Inferior parietal cortex (tissue), 1 donor: ENCODE data around the gene GHDC.
"Not testable (repeated sequence)": the region's sequence is repeated elsewhere in the genome, so short reads cannot be mapped to it uniquely, and the experiment has no call there.

ENCODE experiments used
- DNase-seq: peaks from one replicate; pipeline ENCODE4 v3.0.0-alpha.2; 2016; ENCODE audit errors: extremely low spot score

GHDC gene, protein sequence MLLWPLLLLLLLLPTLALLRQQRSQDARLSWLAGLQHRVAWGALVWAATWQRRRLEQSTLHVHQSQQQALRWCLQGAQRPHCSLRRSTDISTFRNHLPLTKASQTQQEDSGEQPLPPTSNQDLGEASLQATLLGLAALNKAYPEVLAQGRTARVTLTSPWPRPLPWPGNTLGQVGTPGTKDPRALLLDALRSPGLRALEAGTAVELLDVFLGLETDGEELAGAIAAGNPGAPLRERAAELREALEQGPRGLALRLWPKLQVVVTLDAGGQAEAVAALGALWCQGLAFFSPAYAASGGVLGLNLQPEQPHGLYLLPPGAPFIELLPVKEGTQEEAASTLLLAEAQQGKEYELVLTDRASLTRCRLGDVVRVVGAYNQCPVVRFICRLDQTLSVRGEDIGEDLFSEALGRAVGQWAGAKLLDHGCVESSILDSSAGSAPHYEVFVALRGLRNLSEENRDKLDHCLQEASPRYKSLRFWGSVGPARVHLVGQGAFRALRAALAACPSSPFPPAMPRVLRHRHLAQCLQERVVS

DNA sequence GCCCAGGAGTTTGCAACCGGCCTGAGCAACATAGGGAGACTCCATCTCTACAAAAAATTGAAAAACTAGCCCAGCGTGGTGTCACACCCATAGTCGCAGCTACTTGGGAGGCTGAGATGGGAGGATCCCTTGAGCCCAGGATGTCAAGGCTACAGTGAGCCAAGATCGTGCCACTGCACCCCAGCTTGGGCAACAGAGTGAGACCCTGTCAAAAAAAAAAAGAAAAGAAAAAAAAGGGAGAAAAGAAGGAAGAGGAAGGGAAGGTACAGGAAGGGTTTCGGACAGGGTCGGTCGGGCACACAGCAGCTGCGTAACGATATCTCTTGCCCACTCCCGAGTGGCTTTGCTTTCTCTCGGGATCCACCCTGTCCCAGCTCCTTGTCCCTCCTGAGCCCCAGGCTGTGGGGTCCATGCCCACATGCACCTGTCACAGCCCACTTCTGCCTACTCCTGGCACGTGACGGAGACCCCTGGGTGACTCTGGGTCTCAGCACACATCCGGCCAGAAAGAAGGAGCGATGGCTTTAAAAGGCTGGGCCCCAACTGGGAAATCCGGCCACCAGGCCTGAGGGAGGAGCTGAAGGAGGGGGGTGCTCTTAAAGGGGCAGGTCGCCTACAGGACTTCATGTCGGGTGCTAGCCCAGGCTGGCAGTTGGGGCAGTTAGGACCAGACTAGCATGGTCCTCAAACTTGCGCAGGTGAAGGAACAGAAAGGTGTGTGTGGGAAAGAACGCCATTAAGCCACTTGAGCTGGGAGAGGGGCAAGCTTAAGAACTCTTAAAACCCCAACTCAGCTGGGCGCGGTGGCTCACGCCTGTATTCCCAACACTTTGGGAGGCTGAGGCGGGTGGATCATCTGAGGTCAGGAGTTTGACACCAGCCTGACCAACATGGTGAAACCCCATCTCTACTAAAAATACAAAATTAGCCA, at the start of gene GHDC:
GHDC (minus strand) TSS at position 526 of the 931 bp plus-strand sequence. CDS start 913 bp downstream, outside the sequence.
- DNase-seq = peak; percentile 87

DNA sequence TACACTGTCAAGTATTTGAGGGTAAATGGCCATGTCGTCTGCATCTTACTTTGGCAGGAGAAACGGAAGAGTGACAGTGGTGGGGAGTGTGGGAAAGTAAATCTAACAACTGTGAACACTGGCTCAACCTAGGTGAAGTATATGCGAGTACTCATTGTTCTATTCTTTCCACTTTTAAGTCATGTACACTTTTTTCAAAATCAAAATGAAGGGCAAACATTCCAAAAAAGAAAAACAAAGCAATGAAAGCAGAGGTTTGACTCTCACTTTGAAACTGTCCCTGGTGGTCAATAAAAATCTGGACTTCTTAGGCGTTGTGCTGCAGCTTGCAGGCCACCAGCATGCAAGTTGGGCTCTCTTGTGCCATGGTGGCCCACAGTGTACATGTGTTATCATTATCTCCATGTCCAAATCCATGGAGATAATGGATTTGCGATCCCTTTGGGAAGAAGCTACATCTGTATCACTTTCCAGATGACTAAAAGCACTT, 49.2 kb upstream of the GHDC start:
- DNase-seq = no peak

DNA sequence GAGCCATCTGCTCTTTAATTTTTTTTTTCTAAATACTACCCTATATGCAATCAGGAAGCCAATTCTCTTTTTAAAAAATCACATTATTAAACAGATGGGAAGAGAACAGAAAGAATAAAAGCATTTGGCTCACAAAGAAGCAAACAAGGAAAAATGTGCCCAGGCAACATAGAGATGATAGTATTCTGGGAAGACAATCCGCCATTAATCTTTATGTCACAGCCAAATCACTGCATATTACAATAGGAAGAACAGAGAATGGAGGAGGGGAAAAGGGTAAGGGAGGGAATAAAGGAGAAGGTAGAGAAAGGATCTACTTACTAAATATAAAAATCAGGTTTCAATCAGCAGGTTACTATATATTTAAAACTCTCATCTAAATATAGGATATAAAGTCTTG, 47.6 kb upstream of the GHDC start:
- DNase-seq = no peak

DNA sequence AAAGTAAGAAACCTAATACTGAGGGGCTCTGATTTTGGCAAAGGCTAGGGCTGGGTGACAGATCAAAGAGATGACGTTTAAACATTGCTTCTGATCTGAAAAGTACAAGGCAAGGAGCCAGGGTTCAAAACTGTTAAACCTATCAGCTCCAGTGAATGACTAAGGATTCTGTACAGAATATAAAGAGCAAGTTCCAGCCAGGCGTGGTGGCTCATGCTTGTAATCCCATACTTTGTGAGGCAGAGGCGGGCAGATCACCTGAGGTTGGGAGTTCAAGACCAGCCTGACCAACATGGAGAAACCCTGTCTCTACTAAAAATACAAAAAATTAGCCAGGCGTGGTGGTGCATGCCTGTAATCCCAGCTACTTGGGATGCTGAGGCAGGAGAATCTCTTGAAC, 46.6 kb upstream of the GHDC start:
- not testable (repeated sequence) for DNase-seq

DNA sequence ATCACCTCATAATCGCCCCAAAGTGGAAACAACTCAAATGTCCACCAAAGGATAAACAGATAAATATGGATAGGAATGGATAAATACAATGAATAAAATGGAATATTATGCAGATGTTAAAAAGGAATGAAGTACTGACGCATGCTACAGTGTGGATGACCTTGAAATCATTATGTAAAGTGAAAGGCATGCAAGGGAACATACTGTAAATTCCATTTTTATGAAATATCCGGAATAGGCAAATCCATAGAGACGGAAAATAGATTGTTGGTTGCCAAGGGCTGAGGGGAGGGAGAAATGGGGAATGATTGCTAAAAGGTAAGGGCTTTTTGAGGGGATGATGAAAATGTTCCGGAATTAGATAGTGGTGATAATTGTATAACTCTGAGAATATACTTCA, 45.9 kb upstream of the GHDC start:
- DNase-seq = no peak

DNA sequence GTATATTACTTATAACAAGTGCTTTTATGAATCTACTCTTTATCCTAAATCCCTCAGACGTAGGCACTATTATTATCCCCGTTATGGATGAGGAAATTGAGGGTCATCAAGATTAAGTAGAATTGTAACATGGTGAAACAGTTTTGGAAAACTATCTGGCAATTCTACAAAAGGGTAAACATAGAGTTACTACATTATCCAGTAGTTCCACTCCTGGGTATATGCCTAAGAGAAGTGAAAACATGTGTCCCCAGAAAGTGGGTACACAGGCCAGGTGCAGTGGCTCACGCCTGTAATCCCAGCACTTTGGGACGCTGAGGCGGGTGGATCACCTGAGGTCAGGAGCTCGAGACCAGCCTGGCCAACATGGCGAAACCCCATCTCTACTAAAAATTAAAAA, 45.3 kb upstream of the GHDC start:
- DNase-seq = not testable (repeated sequence)

DNA sequence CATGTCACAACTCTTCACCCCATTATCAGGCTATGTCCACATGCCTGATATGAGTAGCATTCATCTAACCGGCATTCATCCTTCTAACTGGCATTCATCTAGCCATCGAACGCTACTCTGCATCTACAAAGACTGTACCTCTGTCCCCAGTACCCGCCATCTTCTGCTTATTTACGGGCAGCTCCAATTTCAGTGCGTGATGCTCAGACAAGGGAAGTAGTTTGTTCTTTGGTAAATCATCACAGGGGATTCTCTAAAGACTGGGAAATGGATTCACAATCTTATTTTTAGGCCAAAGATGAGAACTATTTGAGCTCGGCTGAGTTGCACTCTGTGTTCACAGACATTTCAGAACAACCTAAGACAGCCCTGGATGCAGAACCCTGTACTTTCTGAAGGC, 42.5 kb upstream of the GHDC start:
- DNase-seq = no peak

DNA sequence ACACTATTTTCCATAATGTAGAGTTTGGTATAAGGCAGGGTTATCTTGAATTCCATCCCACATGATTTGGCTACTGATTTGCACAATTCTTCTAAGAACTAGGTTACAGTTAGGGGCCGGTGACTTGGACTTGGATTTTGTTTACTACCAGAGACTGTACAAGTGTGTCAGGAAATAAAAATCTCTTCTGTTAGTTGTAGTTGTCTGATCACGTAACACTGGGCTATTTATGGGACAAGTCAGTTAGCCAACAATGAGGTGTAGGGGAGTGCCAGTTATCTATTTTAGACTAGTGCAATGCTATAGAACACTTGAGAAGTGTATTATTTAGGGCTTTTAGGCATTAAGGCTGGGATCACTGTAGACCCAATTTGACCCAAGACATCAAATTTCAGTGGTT, 39.7 kb upstream of the GHDC start:
- DNase-seq = no peak

DNA sequence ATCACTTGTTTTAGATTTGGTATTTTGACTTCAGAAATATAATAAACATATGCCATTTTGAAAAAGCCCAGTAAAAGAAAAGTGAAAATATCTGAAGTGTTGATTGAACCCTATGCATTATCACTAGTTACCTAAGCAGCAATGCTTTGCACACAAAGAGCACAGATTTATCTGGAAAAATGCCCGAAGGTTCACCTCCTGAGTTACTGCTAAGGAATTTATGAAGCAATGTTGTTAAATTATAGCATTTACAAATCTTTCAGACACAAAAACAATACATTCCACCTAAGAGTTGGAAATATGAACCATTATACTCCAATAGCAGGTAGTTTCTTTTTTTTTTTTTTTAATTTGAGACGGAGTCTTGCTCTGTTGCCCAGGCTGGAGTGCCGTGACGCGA, 38.9 kb upstream of the GHDC start:
- DNase-seq = no peak

DNA sequence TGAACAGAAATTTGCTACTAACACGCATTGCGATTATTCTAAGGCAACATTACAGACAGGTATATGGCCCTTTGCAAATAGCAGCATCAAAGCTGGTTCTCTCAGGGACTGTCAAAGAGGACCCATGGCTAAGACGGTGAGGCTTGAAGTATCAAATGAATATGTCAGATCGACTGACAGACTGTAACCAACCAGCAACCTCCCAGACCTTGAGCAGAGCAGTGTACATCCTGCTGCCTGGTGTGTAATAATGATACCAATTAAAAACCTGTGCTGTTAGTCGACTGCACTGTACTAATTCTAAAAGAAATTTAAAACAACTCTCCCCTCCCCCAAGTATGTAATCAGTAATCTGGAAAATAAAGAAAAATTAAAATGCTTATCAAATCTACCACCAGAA, 35.9 kb upstream of the GHDC start:
- DNase-seq = no peak

DNA sequence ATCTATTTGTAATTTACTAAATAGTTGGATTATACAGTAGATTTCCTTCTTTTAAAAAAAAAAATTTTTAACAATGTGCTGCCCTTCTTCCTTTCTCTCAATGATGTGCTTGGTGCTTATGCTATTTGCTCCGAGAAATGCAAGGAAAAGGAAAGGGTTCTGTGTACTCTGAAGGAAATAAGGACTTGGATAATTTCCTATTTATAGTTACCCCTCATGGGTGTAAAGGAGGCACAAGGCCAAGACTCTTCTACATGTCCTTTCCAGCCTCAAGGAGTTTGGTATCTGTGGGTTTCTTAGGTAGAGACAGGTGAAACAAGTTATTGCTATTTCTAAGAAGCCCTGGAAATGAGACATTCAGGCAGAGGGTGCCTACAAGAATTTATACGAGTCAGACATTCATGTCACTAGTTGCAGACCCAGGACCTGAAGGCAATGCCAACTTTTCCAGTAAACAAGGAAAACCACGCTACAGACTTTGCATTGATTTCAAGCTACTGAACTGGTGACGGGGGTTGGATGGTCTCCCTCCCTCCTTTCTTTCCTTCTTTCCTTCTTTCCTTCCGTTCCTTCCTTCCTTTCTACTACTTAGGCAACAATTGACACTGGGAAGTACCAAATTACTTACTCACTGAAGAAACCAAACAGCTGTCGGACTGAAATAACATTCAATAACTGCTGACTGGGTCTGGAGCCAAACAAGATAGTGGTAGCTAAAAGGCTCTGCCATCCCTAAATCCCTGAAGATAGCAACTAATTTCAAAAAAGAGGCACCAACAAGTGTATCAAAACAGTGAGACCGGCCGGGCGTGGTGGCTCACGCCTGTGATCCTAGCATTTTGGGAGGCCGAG, 33.8 kb upstream of the GHDC start:
- DNase-seq = no peak

DNA sequence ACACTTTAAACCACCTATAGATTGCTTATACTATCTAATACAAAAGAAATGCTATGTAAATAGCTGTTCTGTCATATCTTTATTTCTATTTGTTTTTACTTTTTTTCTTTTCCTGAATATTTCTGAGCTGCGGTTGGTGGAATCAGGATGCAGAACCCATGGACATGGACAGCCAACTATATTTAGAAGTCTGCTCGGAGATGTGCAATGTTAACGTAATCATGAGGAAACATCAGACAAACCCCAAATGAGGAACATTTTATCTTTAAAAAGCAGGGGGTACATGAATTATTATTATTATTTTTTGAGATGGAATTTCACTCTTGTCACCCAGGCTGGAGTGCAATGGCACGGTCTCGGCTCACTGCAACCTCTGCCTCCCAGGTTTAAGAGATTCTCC, 31.4 kb upstream of the GHDC start:
- no peak for DNase-seq

DNA sequence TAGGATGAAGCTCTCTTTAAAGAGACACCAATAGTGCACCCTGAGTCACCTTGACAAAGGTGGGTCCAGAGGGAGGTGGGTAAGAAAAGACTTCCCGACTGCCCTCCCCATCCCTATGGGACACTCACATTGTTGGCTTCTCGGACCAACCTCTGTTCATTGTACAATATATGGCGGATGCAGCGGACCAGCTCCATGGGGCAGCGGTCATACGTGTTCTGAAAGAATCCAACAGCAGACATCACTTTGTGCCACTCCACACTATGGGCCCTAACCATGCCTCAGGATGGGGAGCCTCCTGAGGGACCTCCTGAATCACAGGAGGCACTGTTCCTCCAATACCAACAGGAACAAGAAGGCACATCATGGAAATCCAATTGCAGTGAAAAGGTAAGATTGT, 30.4 kb upstream of the GHDC start:
- DNase-seq = no peak

DNA sequence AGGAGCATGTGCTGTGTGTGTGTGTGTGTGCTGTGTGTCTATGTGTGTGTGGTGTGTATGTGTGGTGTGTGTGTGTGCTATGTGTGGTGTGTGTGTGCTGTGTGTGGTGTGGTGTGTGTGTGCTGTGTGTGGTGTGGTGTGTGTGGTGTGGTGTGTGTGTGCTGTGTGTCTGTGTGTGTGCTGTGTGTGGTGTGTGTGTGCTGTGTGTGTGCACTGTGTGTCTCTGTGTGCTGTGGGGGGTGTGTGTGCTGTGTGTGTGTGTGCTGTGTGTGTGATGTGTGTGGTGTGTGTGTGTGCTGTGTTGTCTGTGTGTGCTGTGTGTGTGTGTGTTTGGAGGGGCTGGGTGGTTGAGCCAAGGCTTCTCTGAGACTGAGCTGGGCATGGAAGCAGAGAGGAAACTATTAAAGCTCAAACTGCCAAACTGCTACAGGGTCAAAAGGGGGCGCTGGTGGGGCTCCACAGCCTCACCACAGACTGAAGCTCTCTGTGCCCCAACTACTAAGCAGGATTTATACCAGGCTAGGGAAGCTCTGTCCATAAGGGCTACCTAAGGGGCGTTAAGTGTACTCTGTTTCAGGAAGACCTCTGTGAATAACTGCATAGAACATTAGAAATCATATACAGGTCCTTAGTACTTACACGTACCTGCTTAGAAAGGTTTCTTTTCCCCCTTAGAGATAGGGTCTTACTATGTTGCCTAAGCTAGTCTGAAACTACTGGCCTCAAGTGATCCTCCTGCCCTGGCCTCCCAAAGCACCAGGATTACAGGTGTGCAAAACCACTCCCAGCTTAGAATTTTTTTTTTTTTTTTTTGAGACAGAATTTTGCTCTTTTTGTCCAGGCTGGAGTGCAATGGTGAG, 27.8 kb upstream of the GHDC start:
- DNase-seq = peak; percentile 23

DNA sequence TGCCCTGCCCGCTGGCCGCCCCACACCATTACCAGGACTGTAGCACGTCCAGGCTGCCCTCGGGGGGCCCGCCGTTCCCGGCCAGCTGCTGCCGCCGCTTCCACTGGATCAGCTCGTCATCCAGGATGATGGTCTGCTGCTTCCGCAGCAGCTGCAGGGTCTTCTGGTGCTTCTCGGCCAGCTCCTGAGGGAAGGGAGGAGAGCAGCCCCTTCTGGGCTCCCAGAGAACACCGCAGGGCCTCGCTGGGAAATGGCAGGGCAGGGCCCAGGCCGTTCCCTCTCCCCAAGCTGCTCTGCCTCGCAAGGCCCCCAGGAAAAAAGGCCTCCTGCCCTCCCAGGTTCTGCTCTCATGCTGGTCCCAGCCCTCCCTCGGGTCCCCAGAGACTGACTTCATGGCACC, 25.0 kb upstream of the GHDC start:
- not testable (repeated sequence) for DNase-seq

DNA sequence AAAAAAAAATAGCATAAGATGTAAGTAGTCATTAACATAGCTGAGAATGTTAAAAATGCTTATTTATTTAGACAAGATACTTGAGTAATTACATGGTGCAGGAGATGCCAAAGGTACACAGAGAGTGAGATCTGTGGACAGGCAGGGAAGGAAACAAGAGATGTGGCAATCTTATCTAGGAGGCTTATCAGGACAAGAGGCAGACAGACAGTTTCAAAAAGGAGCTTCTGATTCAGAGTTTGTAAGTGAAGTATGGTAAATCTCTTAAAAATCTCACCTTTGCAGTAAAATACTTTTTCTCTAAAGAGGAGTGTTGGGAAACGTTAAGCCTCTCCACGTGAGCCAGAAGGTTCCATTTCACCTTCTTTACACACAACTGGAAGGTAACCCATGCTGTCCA, 19.9 kb upstream of the GHDC start:
- DNase-seq = no peak

DNA sequence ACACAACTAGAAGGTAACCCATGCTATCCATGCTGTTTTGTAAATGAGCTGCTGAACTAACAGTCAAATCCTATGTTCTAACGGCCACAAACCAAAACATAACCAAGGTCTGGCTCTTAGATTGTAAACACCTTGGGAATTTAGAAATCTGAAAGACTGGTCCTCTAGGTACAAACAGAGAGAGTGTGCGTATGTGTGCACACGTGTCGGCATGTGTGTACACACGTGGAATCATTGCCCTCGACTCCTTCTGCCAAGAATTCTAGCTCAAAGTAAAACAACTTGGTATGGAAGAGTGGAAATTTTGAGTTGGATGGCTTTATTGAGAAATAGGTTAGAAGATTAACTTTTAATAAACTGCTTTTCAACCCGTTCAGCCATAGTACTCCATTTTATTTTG, 18.1 kb upstream of the GHDC start:
- no peak for DNase-seq

DNA sequence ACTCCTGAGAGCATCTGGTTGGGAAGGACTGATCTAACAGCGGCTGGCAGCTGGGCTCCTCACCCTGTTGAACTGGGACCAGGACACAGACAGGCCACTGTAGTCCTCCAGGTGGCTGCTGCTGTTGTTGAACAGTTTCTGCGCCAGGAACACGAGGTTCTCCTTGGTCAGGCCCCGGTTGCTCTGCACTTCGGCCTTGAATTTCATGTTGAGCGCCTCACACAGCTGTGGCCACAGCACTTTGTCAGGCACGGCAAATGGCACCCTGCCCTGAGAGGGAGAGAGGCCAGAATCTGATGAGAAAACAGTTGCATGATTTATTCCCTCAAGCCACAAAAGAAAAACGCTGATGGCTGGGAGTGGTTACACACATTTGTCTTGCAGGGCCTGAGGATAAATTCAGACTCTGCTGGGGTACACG, 17.6 kb upstream of the GHDC start:
- DNase-seq = peak; percentile 67

DNA sequence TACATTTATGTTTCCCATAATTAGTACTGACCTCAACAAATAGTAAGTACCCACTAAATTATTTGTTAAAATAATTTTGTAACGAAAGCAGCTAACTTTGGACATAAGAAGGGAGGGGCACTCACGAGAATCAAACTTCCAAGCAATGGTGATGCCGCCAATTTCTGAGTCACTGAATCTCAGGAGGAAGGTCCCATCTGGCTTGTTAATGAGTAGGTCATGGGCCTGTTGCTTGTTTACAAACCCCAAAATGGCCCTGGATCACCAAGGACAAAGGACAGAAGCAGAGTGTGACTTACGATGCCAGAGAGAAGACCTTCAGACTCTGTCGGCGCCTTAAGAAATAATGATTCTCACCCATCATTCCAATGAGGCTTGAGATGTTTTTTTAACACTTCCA, 15.8 kb upstream of the GHDC start:
- no peak for DNase-seq

DNA sequence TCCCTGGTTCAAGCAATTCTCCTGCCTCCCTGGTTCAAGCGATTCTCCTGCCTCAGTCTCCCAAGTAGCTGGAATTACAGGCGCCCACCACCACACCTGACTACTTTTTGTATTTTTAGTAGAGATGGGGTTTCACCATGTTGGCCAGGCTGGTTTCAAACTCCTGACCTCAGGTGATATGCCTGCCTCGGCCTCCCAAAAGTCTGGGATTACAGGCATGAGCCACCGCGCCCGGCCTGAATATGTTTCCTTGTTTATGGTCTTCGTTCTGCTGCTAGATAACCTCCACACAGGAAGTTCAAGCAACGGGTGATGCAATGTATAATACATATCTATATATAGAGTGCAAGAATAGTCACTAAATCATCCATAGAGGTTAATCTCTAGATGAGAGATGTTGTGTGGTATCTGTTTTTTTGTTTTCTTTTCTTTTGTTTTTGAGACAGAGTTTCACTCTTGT, 11.9 kb upstream of the GHDC start:
- DNase-seq = not testable (repeated sequence)
